H9 (cell line): ENCODE data around the gene NOL9. TPM values are rescaled to one million over a fixed set of nuclear protein-coding genes. Genes with fewer than 3 reads are reported as not detected.
A peak's percentile ranks its signal among the peaks of the same experiment; 100 is the strongest.

Experiments
- DNase-seq: peaks from one replicate; pipeline ENCODE4 v3.0.0-alpha.2; 2017
- H2AFZ ChIP-seq: one replicate; pipeline ENCODE4 v1.6.1; 2013; ENCODE audit warnings: mild to moderate bottlenecking, low read length, control low read depth, moderate library complexity
- H2AK5ac ChIP-seq: 2 replicates; pipeline ENCODE4 v1.6.1; 2013; ENCODE audit warnings: low read length, control low read depth, mixed read lengths; ENCODE audit not compliant: insufficient read length
- H2BK120ac ChIP-seq: one replicate; pipeline ENCODE4 v1.6.1; 2013; ENCODE audit warnings: low read depth, mild to moderate bottlenecking, low read length, control low read depth, inconsistent platforms; ENCODE audit not compliant: poor library complexity, severe bottlenecking
- H2BK12ac ChIP-seq: 2 replicates; pipeline ENCODE4 v1.6.1; 2013; ENCODE audit warnings: low read length, control low read depth, mixed read lengths, low read depth; ENCODE audit not compliant: insufficient read length
- H2BK15ac ChIP-seq: 2 replicates; pipeline ENCODE4 v1.6.1; 2013; ENCODE audit warnings: low read depth, low read length, control low read depth
- H2BK20ac ChIP-seq: one replicate; pipeline ENCODE4 v1.6.1; 2013; ENCODE audit warnings: low read depth, mild to moderate bottlenecking, low read length, control low read depth, inconsistent platforms; ENCODE audit not compliant: poor library complexity, severe bottlenecking
- H2BK5ac ChIP-seq: 2 replicates; pipeline ENCODE4 v1.6.1; 2013; ENCODE audit warnings: low read length, control low read depth, mixed read lengths; ENCODE audit not compliant: insufficient read length
- H3K14ac ChIP-seq: 2 replicates; pipeline ENCODE4 v1.6.1; 2013; ENCODE audit warnings: low read length, control low read depth; ENCODE audit not compliant: insufficient read depth
- H3K18ac ChIP-seq: 2 replicates; pipeline ENCODE4 v1.6.1; 2013; ENCODE audit warnings: low read depth, mild to moderate bottlenecking, mixed read lengths, low read length, control low read depth; ENCODE audit not compliant: insufficient read length
- H3K23ac ChIP-seq: 2 replicates; pipeline ENCODE4 v1.6.1; 2013; ENCODE audit warnings: low read length, control low read depth, mixed read lengths, low read depth; ENCODE audit not compliant: insufficient read length
- H3K23me2 ChIP-seq: 2 replicates; pipeline ENCODE4 v1.6.1; 2013; ENCODE audit warnings: low read depth, mild to moderate bottlenecking, mixed read lengths, low read length, control low read depth; ENCODE audit not compliant: insufficient read length, poor library complexity, severe bottlenecking
- H3K27ac ChIP-seq: 2 replicates; pipeline ENCODE4 v1.5.1; 2013; ENCODE audit warnings: low read length, control low read depth, mixed read lengths, low read depth; ENCODE audit not compliant: insufficient read length
- H3K27me3 ChIP-seq: 2 replicates; pipeline ENCODE4 v1.6.1; 2013; ENCODE audit warnings: low read length, control low read depth, inconsistent platforms; ENCODE audit not compliant: insufficient read depth
- H3K4ac ChIP-seq: 2 replicates; pipeline ENCODE4 v1.6.1; 2013; ENCODE audit warnings: low read depth, mild to moderate bottlenecking, control low read depth, inconsistent platforms, low read length, moderate library complexity
- H3K4me1 ChIP-seq: 2 replicates; pipeline ENCODE4 v1.6.1; 2013; ENCODE audit warnings: low read length, control low read depth, inconsistent platforms; ENCODE audit not compliant: insufficient read depth
- H3K4me2 ChIP-seq: 2 replicates; pipeline ENCODE4 v1.6.1; 2013; ENCODE audit warnings: low read length, control low read depth, mixed read lengths; ENCODE audit not compliant: insufficient read length, insufficient read depth
- H3K56ac ChIP-seq: 2 replicates; pipeline ENCODE4 v1.6.1; 2013; ENCODE audit warnings: low read depth, mild to moderate bottlenecking, mixed read lengths, low read length, control low read depth; ENCODE audit not compliant: insufficient read length
- H3K79me1 ChIP-seq: 2 replicates; pipeline ENCODE4 v1.6.1; 2013; ENCODE audit warnings: low read depth, mild to moderate bottlenecking, moderate library complexity, low read length, control low read depth, inconsistent platforms; ENCODE audit not compliant: insufficient read depth, poor library complexity, severe bottlenecking
- H3K79me2 ChIP-seq: 2 replicates; pipeline ENCODE4 v1.6.1; 2013; ENCODE audit warnings: low read length, control low read depth, inconsistent platforms; ENCODE audit not compliant: insufficient read depth
- H3K9ac ChIP-seq: 2 replicates; pipeline ENCODE4 v1.6.1; 2013; ENCODE audit warnings: low read length, control low read depth, mixed read lengths; ENCODE audit not compliant: insufficient read length; ENCODE audit errors: extremely low read depth
- H3K9me3 ChIP-seq: one replicate; pipeline ENCODE4 v1.6.1; 2013; ENCODE audit warnings: low read depth, low read length, inconsistent platforms; ENCODE audit not compliant: control insufficient read depth
- H3T11ph ChIP-seq: one replicate; pipeline ENCODE4 v1.6.1; 2013; ENCODE audit warnings: mild to moderate bottlenecking, low read length, control low read depth, inconsistent platforms
- H4K20me1 ChIP-seq: one replicate; pipeline ENCODE4 v1.6.1; 2013; ENCODE audit not compliant: control insufficient read depth, insufficient read length, insufficient read depth
- H4K5ac ChIP-seq: 2 replicates; pipeline ENCODE4 v1.6.1; 2013; ENCODE audit warnings: low read depth, mild to moderate bottlenecking, mixed read lengths, low read length, control low read depth; ENCODE audit not compliant: insufficient read length
- H4K8ac ChIP-seq: replicated peaks from 2 replicates; pipeline ENCODE4 v1.6.1; 2013; ENCODE audit warnings: low read length, control low read depth, mixed read lengths, low read depth; ENCODE audit not compliant: insufficient read length
- H4K91ac ChIP-seq: 2 replicates; pipeline ENCODE4 v1.6.1; 2013; ENCODE audit warnings: low read depth, mild to moderate bottlenecking, moderate library complexity, mixed read lengths, low read length, control low read depth; ENCODE audit not compliant: insufficient read length
- H3K27ac Mint-ChIP-seq, 3 experiments: 2 replicates in 2 of 3; 3 replicates in 1 of 3; pipeline ENCODE4 v1.8.0; 2020 to 2021; ENCODE audit warnings: mixed read lengths in 3 of 3, mild to moderate bottlenecking in 1 of 3, moderate library complexity in 1 of 3
- H3K27me3 Mint-ChIP-seq: 2 replicates; pipeline ENCODE4 v1.8.0; 2021; ENCODE audit warnings: low read depth, mild to moderate bottlenecking, moderate library complexity, mixed read lengths
- H3K36me3 Mint-ChIP-seq, 3 experiments: 2 replicates in 2 of 3; 3 replicates in 1 of 3; pipeline ENCODE4 v1.8.0; 2020 to 2021; ENCODE audit warnings: low read depth in 3 of 3, mixed read lengths in 3 of 3; ENCODE audit not compliant: insufficient read depth in 1 of 3
- H3K4me1 Mint-ChIP-seq, 2 experiments: 2 replicates each; pipeline ENCODE4 v1.8.0; 2020; ENCODE audit warnings: mixed read lengths in 2 of 2
- H3K4me3 Mint-ChIP-seq, 2 experiments: 2 replicates in 1 of 2; 3 replicates in 1 of 2; pipeline ENCODE4 v1.8.0; 2020 to 2021; ENCODE audit warnings: mild to moderate bottlenecking in 2 of 2, mixed read lengths in 2 of 2, moderate library complexity in 1 of 2
- H3K9me3 Mint-ChIP-seq, 2 experiments: 2 replicates in 1 of 2; 3 replicates in 1 of 2; pipeline ENCODE4 v1.8.0; 2020; ENCODE audit warnings: mild to moderate bottlenecking in 2 of 2, mixed read lengths in 2 of 2, moderate library complexity in 1 of 2
- WGBS: extraction: QIAGEN DNeasy Blood & Tissue Kit; methylation state at CpG from one replicate; pipeline ENCODE4 v1.1.7; 2013; ENCODE audit warnings: missing lambda C conversion rate, low lambda C conversion rate, mixed read lengths; ENCODE audit not compliant: insufficient read length; ENCODE audit errors: extremely low coverage; 5-methylcytosine and 5-hydroxymethylcytosine counted together
- total RNA-seq: library from RNA; stranded (reverse); gene quantifications from 2 replicates; pipeline ENCODE4 v1.2.1, GENCODE V29; 2021
- TF ChIP-seq, protein P1 (sequence below): fragments of 200-600 bp; sonication (generic); conservative IDR thresholded peaks from 3 replicates; pipeline ENCODE4 v1.8.0; 2021; ENCODE audit warnings: antibody characterized with exemption, mild to moderate bottlenecking

NOL9 gene
- total RNA-seq, 1 experiment from 2014 or later, result 50.4 TPM

DNA sequence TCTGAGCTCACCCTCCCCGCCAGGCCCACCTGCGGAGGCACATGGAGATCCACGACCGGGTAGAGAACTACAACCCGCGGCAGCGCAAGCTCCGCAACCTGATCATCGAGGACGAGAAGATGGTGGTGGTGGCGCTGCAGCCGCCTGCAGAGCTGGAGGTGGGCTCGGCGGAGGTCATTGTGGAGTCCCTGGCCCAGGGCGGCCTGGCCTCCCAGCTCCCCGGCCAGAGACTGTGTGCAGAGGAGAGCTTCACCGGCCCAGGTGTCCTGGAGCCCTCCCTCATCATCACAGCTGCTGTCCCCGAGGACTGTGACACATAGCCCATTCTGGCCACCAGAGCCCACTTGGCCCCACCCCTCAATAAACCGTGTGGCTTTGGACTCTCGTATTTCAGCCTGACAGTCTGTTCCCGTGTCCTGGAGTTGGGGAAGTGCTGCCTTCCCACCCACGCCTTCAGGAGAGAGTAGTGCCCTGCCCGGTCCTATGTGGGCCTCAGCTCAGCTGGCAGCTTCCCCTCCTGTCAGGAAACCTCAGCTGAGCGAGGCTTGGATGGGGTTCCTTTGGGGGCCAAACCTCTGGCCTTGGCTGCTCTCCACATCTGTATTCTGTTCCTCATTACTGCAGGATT is 34.7 kb upstream of the NOL9 start:
- Histone ChIP-seq H3K18ac (no peak overlapping the region), H3K4ac (no peak overlapping the region), H3K4me1 (no peaks in the 10 kb centered on the region), H2AFZ (no peak overlapping the region), H3K79me1 (no peaks in the 10 kb centered on the region), H4K8ac (no peak overlapping the region), H3K9me3 (no peaks in the 10 kb centered on the region), H2BK120ac (no peak overlapping the region), H4K91ac (no peak overlapping the region), H3K27ac (no peak overlapping the region), H4K5ac (no peak overlapping the region), H3K56ac (no peak overlapping the region), H2AK5ac (no peak overlapping the region), H3K14ac (no peak overlapping the region), H3K79me2 (no peaks in the 10 kb centered on the region), H3K23me2 (no peaks in the 10 kb centered on the region), H2BK5ac (no peak overlapping the region), H4K20me1 (no peaks in the 10 kb centered on the region), H2BK15ac (no peak overlapping the region), H3K4me2 (no peak overlapping the region), H3K27me3 (no peaks in the 10 kb centered on the region), H2BK12ac (no peak overlapping the region), H2BK20ac (no peak overlapping the region), H3T11ph (no peak overlapping the region), H3K23ac (no peak overlapping the region), H3K9ac (no peak overlapping the region)
- no CpG with 5 or more reads among the region's 24 CpGs for WGBS
- H3K4me3 Mint-ChIP-seq, result no peak overlapping the region
- H3K9me3 Mint-ChIP-seq, result no peaks in the 10 kb centered on the region
- H3K27ac Mint-ChIP-seq, result peak overlapping the region in 1 of 3 experiments; percentile 40; a peak in 1 of 7 replicates
- DNase-seq, result no peak
- H3K4me1 Mint-ChIP-seq, result peaks cover 0 to 3% of the 10 kb centered on the region in 2 experiments; a peak in 1 of 4 replicates
- H3K36me3 Mint-ChIP-seq, result peaks cover 11 to 44% (median 42%) of the 10 kb centered on the region in 3 experiments; a peak in 6 of 7 replicates
- TF ChIP-seq, protein P1, sequence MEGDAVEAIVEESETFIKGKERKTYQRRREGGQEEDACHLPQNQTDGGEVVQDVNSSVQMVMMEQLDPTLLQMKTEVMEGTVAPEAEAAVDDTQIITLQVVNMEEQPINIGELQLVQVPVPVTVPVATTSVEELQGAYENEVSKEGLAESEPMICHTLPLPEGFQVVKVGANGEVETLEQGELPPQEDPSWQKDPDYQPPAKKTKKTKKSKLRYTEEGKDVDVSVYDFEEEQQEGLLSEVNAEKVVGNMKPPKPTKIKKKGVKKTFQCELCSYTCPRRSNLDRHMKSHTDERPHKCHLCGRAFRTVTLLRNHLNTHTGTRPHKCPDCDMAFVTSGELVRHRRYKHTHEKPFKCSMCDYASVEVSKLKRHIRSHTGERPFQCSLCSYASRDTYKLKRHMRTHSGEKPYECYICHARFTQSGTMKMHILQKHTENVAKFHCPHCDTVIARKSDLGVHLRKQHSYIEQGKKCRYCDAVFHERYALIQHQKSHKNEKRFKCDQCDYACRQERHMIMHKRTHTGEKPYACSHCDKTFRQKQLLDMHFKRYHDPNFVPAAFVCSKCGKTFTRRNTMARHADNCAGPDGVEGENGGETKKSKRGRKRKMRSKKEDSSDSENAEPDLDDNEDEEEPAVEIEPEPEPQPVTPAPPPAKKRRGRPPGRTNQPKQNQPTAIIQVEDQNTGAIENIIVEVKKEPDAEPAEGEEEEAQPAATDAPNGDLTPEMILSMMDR, result no peak
- H3K27me3 Mint-ChIP-seq, result no peaks in the 10 kb centered on the region
